ENCODE measurements around the gene POU6F2. TPM values are rescaled to one million over a fixed set of nuclear protein-coding genes. Genes with fewer than 3 reads are reported as not detected.

POU6F2 gene
- total and polyA plus RNA-seq, 2 experiments from 2014 or later, result not detected

DNA sequence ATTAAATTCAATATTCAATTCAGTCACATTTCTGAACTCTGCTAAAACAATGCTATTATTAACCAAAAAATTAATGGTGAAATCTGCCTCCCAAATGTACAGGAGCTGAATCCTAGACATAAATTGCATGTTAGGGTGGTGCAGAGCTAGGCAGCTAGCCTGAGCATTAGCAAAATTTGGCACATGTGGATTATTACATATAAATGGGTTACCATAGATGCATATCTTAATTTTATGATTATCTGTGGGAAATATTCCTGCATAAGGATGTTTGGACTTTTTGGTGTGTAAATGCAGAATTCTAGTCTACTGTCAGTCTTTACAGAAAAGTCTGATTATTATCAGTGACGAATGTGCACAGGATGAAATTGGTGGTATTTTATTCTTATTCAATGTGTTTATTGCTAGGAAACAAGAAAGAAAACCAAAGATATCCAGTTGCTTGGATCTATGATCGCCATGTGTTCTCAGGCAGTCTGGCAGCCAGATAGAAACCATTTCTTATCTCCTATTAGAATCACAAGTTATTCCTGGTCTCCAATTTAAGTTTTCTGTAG lies 150.7 kb downstream of the POU6F2 start:
- Histone ChIP-seq H3K4me2 (ENCODE audit: unreplicated experiment) (no peak overlapping the region), H3K9me3 (ENCODE audit: low read depth) (no peaks in the 10 kb centered on the region), H3K27me3 (replicated peaks; ENCODE audit: insufficient read depth) (no peaks in the 10 kb centered on the region; the same call in 1 of the 2 replicates), H3K4me1 (ENCODE audit: insufficient read depth) (no peaks in the 10 kb centered on the region), H3K79me2 (ENCODE audit: insufficient read depth) (no peaks in the 10 kb centered on the region), H3K9me2 (ENCODE audit: insufficient read depth) (no peaks in the 10 kb centered on the region), H3K36me3 (ENCODE audit: low read depth) (no peaks in the 10 kb centered on the region), H3K9ac (no peak overlapping the region), H3F3A (ENCODE audit: insufficient read depth) (no peaks in the 10 kb centered on the region), H2AFZ (no peak overlapping the region), H4K20me1 (ENCODE audit: insufficient read depth) (no peaks in the 10 kb centered on the region), H3K4me3 (no peak overlapping the region), H3K27ac (no peak overlapping the region)
- no peak for TF ChIP-seq EZH2phosphoT487 (IDR thresholded peaks at IDR 0.05; ENCODE audit: insufficient read depth, low read depth)
- TF ChIP-seq EZH2 (IDR thresholded peaks at IDR 0.05; ENCODE audit: insufficient read depth, poor library complexity, severe bottlenecking), result no peak
- WGBS, 2 experiments (ENCODE audit: low coverage in 1 of 2, low lambda C conversion rate in 2 of 2, missing lambda C conversion rate in 2 of 2), result 7 to 11% methylated on average over 2 of the region's 2 CpGs
- DNase-seq, result no peak
- in situ Hi-C loops (cut with MboI), result no loop called here

DNA sequence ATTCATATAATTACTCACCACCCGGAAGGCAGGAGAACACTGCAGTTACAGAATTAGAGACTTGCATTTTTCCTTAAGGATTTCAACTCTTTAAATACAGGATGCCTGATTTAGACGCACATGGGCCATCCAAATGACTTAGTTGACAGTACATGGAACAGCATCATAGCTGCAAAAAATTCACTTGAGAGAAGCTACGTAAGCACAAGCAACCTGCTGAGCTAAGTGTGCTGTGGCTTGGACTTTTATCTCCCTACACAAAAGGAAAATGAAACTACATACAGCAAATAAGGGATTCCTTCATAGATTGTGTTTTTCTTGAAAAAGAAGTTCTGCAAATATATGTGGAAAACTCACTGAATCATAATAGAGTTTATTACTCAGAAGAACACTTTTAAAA lies 152.6 kb downstream of the POU6F2 start:
- Histone ChIP-seq H3K79me2 (ENCODE audit: insufficient read depth) (no peaks in the 10 kb centered on the region), H3K9me2 (ENCODE audit: insufficient read depth) (no peaks in the 10 kb centered on the region), H3K4me2 (ENCODE audit: unreplicated experiment) (no peak overlapping the region), H3K4me1 (ENCODE audit: insufficient read depth) (no peaks in the 10 kb centered on the region), H3F3A (ENCODE audit: insufficient read depth) (no peaks in the 10 kb centered on the region), H3K4me3 (no peak overlapping the region), H3K36me3 (ENCODE audit: low read depth) (no peaks in the 10 kb centered on the region), H3K27ac (no peak overlapping the region), H3K27me3 (replicated peaks; ENCODE audit: insufficient read depth) (no peaks in the 10 kb centered on the region), H3K9ac (no peak overlapping the region), H4K20me1 (ENCODE audit: insufficient read depth) (no peaks in the 10 kb centered on the region), H2AFZ (no peak overlapping the region), H3K9me3 (ENCODE audit: low read depth) (no peaks in the 10 kb centered on the region)
- in situ Hi-C loops (cut with MboI), result no loop called here
- 16 to 17% methylated on average over 3 of the region's 3 CpGs for WGBS, 2 experiments (ENCODE audit: low coverage in 1 of 2, low lambda C conversion rate in 2 of 2, missing lambda C conversion rate in 2 of 2)
- no peak for DNase-seq
- no peak for TF ChIP-seq EZH2phosphoT487 (IDR thresholded peaks at IDR 0.05; ENCODE audit: insufficient read depth, low read depth)
- no peak for TF ChIP-seq EZH2 (IDR thresholded peaks at IDR 0.05; ENCODE audit: insufficient read depth, poor library complexity, severe bottlenecking)

DNA sequence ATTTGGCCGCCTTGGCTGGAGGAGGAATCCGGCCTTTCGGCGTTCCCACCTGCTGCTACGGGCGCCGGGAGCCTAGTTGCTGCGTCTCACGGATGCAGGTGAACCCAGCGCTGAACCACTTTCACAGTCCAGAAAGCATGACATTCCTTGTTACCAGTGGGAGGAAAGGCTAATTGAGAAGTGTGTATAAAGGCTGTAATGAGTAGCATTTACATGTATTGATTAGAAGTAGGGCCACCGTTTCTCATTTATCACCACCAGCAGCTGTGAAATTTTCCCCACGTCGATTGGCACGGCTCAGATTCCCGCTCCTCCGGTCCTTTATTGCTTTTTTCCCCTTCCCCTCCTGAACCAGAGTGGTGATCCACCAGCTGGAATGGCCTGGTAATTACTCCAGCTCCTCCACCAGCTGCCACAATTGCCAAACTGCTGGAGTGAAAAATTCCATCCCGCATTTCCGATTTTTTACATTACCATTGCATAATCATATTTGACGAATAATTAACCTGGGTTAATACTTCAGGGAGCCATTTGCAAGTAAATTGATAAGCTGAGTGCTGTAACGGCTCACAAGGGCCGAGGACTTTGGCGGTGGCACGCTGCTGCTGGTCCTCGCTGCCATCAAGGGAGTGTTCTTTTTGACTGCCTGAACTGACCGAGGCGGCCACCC lies 153.3 kb downstream of the POU6F2 start:
- Histone ChIP-seq H3K9ac (no peak overlapping the region), H3K4me2 (ENCODE audit: unreplicated experiment) (no peak overlapping the region), H3F3A (ENCODE audit: insufficient read depth) (no peaks in the 10 kb centered on the region), H2AFZ (no peak overlapping the region), H3K4me3 (no peak overlapping the region), H3K79me2 (ENCODE audit: insufficient read depth) (no peaks in the 10 kb centered on the region), H3K4me1 (ENCODE audit: insufficient read depth) (no peaks in the 10 kb centered on the region), H3K27ac (no peak overlapping the region), H3K36me3 (ENCODE audit: low read depth) (no peaks in the 10 kb centered on the region), H3K9me2 (ENCODE audit: insufficient read depth) (no peaks in the 10 kb centered on the region), H3K27me3 (replicated peaks; ENCODE audit: insufficient read depth) (no peaks in the 10 kb centered on the region), H3K9me3 (ENCODE audit: low read depth) (no peaks in the 10 kb centered on the region), H4K20me1 (ENCODE audit: insufficient read depth) (no peaks in the 10 kb centered on the region)
- no peak for DNase-seq
- 50 to 55% methylated on average over 26 of the region's 26 CpGs for whole genome bisulfite sequencing, 2 experiments (ENCODE audit: low coverage in 1 of 2, low lambda C conversion rate in 2 of 2, missing lambda C conversion rate in 2 of 2)
- in situ Hi-C loops (cut with MboI), result no loop called here
- TF ChIP-seq EZH2phosphoT487 (IDR thresholded peaks at IDR 0.05; ENCODE audit: insufficient read depth, low read depth) (no peak), EZH2 (IDR thresholded peaks at IDR 0.05; ENCODE audit: insufficient read depth, poor library complexity, severe bottlenecking) (no peak)

DNA sequence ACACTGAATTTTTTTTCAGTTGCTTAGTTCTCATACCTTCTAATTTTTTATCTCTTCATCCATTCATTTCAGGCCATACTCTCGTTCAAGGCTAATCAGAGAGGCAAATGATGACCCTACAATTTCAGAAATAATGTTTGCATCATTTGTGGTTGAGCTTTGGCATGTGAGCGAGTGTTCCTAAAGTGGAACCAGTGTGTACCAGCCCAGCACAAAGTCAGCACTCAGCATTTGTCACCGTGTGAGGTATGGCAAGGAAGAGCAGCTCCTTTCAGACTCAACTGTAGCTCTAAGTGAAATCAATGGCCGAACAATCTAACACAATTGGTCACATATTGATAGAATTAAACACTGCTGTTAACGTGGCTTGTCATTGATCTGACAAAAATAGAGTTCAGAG lies 154.6 kb downstream of the POU6F2 start:
- Histone ChIP-seq H3K4me2 (ENCODE audit: unreplicated experiment) (no peak overlapping the region), H4K20me1 (ENCODE audit: insufficient read depth) (no peaks in the 10 kb centered on the region), H3K79me2 (ENCODE audit: insufficient read depth) (no peaks in the 10 kb centered on the region), H2AFZ (no peak overlapping the region), H3K27me3 (replicated peaks; ENCODE audit: insufficient read depth) (no peaks in the 10 kb centered on the region), H3K4me3 (no peak overlapping the region), H3K36me3 (ENCODE audit: low read depth) (no peaks in the 10 kb centered on the region), H3K9me3 (ENCODE audit: low read depth) (no peaks in the 10 kb centered on the region), H3K9me2 (ENCODE audit: insufficient read depth) (no peaks in the 10 kb centered on the region), H3K27ac (no peak overlapping the region), H3F3A (ENCODE audit: insufficient read depth) (no peaks in the 10 kb centered on the region), H3K9ac (no peak overlapping the region), H3K4me1 (ENCODE audit: insufficient read depth) (no peaks in the 10 kb centered on the region)
- in situ Hi-C loops (cut with MboI), result no loop called here
- no peak for DNase-seq
- TF ChIP-seq EZH2 (IDR thresholded peaks at IDR 0.05; ENCODE audit: insufficient read depth, poor library complexity, severe bottlenecking) (no peak), EZH2phosphoT487 (IDR thresholded peaks at IDR 0.05; ENCODE audit: insufficient read depth, low read depth) (no peak)
- 19 to 29% methylated on average over 5 of the region's 5 CpGs for WGBS, 2 experiments (ENCODE audit: low coverage in 1 of 2, low lambda C conversion rate in 2 of 2, missing lambda C conversion rate in 2 of 2)
